Gastroesophageal sphincter (tissue), 4 donors: Measurements from ENCODE around the gene PATL1. TPM values are rescaled to one million over a fixed set of nuclear protein-coding genes. Genes with fewer than 3 reads are reported as not detected.

Experiments used
- ATAC-seq: fragments of 150-250 bp; one replicate; pipeline ENCODE4 v1.9.1; 2016; ENCODE audit warnings: mild to moderate bottlenecking, moderate library complexity
- H3K27ac ChIP-seq, 4 donors: fragments of 200-600 bp; sonication (generic) in 3 of 4; 1 replicate in 3 of 4; 2 replicates in 1 of 4; pipeline ENCODE4 v1.5.1; 2016 to 2019
- H3K27me3 ChIP-seq: fragments of 200-600 bp; sonication (generic); one replicate; pipeline ENCODE4 v1.5.1; 2019
- H3K36me3 ChIP-seq, 2 donors: fragments of 200-600 bp; sonication (generic); one replicate each; pipeline ENCODE4 v1.5.1; 2019; ENCODE audit warnings: control low read depth in 1 of 2
- H3K4me1 ChIP-seq, 3 donors: fragments of 200-600 bp; sonication (generic); 1 replicate in 2 of 3; 2 replicates in 1 of 3; pipeline ENCODE4 v1.5.1; 2016 to 2019; ENCODE audit warnings: control low read depth in 2 of 3
- H3K4me3 ChIP-seq, 2 donors: fragments of 200-600 bp; sonication (generic); one replicate each; pipeline ENCODE4 v1.5.1; 2019; ENCODE audit warnings: mild to moderate bottlenecking in 1 of 2, moderate library complexity in 1 of 2
- H3K9me3 ChIP-seq, 3 donors: fragments of 200-600 bp; sonication (generic); one replicate each; pipeline ENCODE4 v1.5.1; 2017 to 2019; ENCODE audit warnings: control low read depth in 2 of 3
- EP300 ChIP-seq: sonication (generic); formaldehyde crosslinking; IDR thresholded peaks from one replicate; pipeline ENCODE4 v1.6.1; 2017; ENCODE audit warnings: antibody characterized with exemption, mild to moderate bottlenecking
- POLR2A ChIP-seq, 2 donors: fragments of 450-650 bp; IDR thresholded peaks; one replicate each; pipeline ENCODE4 v1.6.1; 2017; ENCODE audit warnings: antibody characterized with exemption in 2 of 2, mild to moderate bottlenecking in 2 of 2, moderate library complexity in 1 of 2
- POLR2AphosphoS5 ChIP-seq: sonication (generic); formaldehyde crosslinking; IDR thresholded peaks from one replicate; pipeline ENCODE4 v1.6.1; 2017; ENCODE audit warnings: antibody characterized with exemption
- WGBS, 2 donors: methylation state at CpG; one replicate each; pipeline ENCODE4 v1.1.5; 2018; ENCODE audit warnings: low coverage in 1 of 2; 5-methylcytosine and 5-hydroxymethylcytosine counted together
- total RNA-seq, 4 donors: library from RNA; depleted of rRNA; stranded (reverse); fragments of >200 nt; gene quantifications; one replicate each; pipeline ENCODE4 v1.1.0, GENCODE V29; 2016
- TF ChIP-seq, protein P1 (sequence below), 4 experiments: fragments of 200-600 bp in 2 of 4; fragments of 450-650 bp in 2 of 4; sonication (generic) in 1 of 4; IDR thresholded peaks; one replicate each; pipeline ENCODE4 v1.5.1; 2017 to 2019; ENCODE audit warnings: antibody characterized with exemption in 4 of 4, mild to moderate bottlenecking in 2 of 4, moderate library complexity in 2 of 4

The PATL1 gene, protein sequence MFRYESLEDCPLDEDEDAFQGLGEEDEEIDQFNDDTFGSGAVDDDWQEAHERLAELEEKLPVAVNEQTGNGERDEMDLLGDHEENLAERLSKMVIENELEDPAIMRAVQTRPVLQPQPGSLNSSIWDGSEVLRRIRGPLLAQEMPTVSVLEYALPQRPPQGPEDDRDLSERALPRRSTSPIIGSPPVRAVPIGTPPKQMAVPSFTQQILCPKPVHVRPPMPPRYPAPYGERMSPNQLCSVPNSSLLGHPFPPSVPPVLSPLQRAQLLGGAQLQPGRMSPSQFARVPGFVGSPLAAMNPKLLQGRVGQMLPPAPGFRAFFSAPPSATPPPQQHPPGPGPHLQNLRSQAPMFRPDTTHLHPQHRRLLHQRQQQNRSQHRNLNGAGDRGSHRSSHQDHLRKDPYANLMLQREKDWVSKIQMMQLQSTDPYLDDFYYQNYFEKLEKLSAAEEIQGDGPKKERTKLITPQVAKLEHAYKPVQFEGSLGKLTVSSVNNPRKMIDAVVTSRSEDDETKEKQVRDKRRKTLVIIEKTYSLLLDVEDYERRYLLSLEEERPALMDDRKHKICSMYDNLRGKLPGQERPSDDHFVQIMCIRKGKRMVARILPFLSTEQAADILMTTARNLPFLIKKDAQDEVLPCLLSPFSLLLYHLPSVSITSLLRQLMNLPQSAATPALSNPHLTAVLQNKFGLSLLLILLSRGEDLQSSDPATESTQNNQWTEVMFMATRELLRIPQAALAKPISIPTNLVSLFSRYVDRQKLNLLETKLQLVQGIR
- total RNA-seq: 10 to 100 TPM; 13.9 to 16.3 (median 15.5) TPM

DNA sequence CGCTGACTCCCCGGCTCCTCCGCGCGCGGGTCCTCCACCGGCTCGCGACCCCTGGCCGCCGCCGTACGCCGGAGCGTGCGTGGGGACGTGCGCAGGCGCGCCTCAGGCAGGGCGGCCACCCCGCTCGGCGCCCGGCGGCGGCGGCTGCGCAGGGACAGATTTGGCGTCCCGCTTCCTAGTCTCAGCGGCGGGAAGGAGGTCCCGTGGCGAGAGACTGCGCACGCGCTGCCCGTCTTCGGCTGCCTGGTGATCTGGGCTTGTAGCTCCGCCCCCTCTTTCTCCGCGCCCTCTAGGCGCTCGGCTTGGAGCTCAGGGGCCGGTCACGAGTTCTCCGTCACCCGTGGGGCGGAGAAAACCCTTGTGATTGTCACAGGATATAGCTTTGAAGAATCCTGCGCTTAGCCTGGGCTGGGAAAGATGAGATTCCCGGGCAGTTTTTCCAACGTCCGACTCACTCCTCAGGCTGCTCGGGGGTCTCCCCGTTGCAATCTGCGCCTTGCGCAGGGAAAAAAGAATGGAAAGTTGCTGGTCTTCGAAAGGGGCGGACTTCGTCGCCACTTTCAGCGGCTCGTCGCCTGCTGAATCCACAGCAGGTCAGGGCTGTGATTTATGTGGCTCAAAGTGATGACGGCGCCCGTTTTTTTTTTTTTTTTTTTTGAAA lies at the start of gene PATL1:
Gene PATL1, minus strand, starts transcription at position 88 of the 661 bp plus-strand sequence. CDS start 142 bp downstream, outside the sequence.
- TF ChIP-seq POLR2A (IDR thresholded peaks at IDR 0.05) (peak; percentile 72 to 81), POLR2AphosphoS5 (peak; percentile 54)
- TF ChIP-seq, protein P1, sequence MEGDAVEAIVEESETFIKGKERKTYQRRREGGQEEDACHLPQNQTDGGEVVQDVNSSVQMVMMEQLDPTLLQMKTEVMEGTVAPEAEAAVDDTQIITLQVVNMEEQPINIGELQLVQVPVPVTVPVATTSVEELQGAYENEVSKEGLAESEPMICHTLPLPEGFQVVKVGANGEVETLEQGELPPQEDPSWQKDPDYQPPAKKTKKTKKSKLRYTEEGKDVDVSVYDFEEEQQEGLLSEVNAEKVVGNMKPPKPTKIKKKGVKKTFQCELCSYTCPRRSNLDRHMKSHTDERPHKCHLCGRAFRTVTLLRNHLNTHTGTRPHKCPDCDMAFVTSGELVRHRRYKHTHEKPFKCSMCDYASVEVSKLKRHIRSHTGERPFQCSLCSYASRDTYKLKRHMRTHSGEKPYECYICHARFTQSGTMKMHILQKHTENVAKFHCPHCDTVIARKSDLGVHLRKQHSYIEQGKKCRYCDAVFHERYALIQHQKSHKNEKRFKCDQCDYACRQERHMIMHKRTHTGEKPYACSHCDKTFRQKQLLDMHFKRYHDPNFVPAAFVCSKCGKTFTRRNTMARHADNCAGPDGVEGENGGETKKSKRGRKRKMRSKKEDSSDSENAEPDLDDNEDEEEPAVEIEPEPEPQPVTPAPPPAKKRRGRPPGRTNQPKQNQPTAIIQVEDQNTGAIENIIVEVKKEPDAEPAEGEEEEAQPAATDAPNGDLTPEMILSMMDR (IDR thresholded peaks at IDR 0.05): no peak
- Histone ChIP-seq H3K4me3 (peak within 1 kb of the TSS; percentile 96 to 97), H3K27ac (peak within 1 kb of the TSS; percentile 92 to 97 (median 94)), H3K36me3 (peaks cover 0 to 27% of the 10 kb centered on the region in 2 donors), H3K27me3 (no peaks in the 10 kb centered on the region), H3K9me3 (no peaks in the 10 kb centered on the region), H3K4me1 (peaks cover 6 to 49% (median 8%) of the 10 kb centered on the region in 3 donors)
- ATAC-seq: peak; percentile 96
- WGBS, 2 donors: 0% methylated on average over 5 of the region's 68 CpGs; no CpG with 5 or more reads in 1 of the 2 donors

DNA sequence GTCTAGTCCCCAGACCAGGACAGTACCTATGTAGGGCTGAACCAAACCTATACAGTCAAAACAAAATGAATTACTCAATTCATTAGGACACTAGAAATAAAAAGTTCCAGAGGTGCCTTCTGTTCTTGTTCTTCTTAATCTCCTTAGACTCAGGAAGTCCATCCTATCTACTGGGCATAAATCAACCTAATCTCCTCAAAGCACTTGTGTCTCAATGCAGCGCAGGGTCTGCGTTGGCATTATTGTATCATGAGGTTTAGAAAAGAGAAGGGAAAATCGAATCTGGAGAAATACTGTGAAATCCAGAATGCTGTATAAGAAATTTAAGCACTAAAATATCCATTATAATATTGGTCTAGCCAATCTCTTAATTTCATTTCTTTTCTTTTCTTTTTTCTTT lies 47.2 kb upstream of the PATL1 start:
- peaks cover 9% of the 10 kb centered on the region for H3K27me3 ChIP-seq
- H3K36me3 ChIP-seq: no peaks in the 10 kb centered on the region
- ATAC-seq: no peak
- H3K27ac ChIP-seq: no peak overlapping the region
- 63 to 92% methylated on average over 3 of the region's 3 CpGs for WGBS, 2 donors
- no peaks in the 10 kb centered on the region for H3K9me3 ChIP-seq
- H3K4me3 ChIP-seq: no peak overlapping the region
- TF ChIP-seq POLR2A (IDR thresholded peaks at IDR 0.05): no peak
- TF ChIP-seq, protein P1 (IDR thresholded peaks at IDR 0.05): no peak
- TF ChIP-seq EP300: no peak
- no peak for TF ChIP-seq POLR2AphosphoS5
- H3K4me1 ChIP-seq: no peaks in the 10 kb centered on the region

- TF ChIP-seq EP300: no peak
- TF ChIP-seq POLR2A (IDR thresholded peaks at IDR 0.05): no peak
- TF ChIP-seq POLR2AphosphoS5: no peak
- TF ChIP-seq, protein P1 (IDR thresholded peaks at IDR 0.05): no peak
- WGBS, 2 donors: 80 to 82% methylated on average over 1 to 2 of the region's 2 CpGs
- Histone ChIP-seq H3K27me3 (peaks cover 9% of the 10 kb centered on the region), H3K36me3 (no peaks in the 10 kb centered on the region), H3K9me3 (no peaks in the 10 kb centered on the region), H3K4me3 (no peak within 1 kb of the TSS), H3K27ac (no peak within 1 kb of the TSS), H3K4me1 (no peaks in the 10 kb centered on the region)
- ATAC-seq: no peak
Measured at GRCh38 chr11:59713745-59714144, 44.9 kb upstream of the PATL1 start, which contains the start of gene OR10V1. OR10V1 (minus strand) TSS chr11:59713845; CDS start chr11:59713845, 0 bp downstream.

GRCh38 chr11:59710136-59710847 lies 41.5 kb upstream of the PATL1 start:
- no peaks in the 10 kb centered on the region for H3K4me1 ChIP-seq
- no peak for ATAC-seq
- H3K4me3 ChIP-seq: no peak overlapping the region
- H3K36me3 ChIP-seq: no peaks in the 10 kb centered on the region
- peaks cover 14% of the 10 kb centered on the region for H3K27me3 ChIP-seq
- WGBS, 2 donors: 67 to 78% methylated on average over 3 of the region's 3 CpGs
- TF ChIP-seq POLR2AphosphoS5: no peak
- TF ChIP-seq EP300: no peak
- no peak for TF ChIP-seq POLR2A (IDR thresholded peaks at IDR 0.05)
- TF ChIP-seq, protein P1 (IDR thresholded peaks at IDR 0.05): no peak
- H3K27ac ChIP-seq: no peak overlapping the region
- no peaks in the 10 kb centered on the region for H3K9me3 ChIP-seq
